ENCODE measurements around the gene COL18A1.
"Not testable (repeated sequence)": the region's sequence is repeated elsewhere in the genome, so short reads cannot be mapped to it uniquely, and the experiment has no call there.

Gene COL18A1

DNA sequence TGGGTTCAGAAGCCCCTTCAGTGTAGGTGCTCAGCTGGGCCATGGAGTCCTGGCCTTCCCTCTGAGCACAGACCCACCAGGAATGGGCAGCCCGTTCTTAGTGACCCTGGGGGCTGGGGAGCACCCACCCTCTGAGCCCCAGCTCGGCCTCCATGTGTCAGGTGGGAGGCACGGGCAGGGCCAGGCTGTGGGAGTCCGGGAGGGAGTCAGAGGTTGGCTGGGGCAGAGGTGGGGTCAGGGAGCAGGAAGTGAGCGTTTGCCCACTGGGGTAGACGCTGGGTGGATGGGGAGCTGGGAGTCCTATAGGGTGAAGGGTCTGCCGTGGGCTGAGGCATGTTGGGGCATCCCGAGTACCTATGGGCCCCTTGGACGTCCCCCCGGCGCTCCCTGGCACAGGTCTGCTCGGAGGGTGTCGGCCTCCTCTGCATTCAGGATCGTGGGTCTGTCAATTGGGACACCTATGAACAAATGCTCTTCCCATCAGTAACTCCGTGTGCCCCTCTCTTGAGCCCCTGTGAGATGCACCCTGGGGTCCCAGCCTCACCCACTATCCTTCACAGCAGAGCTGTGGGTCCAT, 30.5 kb downstream of the COL18A1 start:
- Histone ChIP-seq H3K4me3 (ENCODE audit: low read length in 2 of 2) (no peak overlapping the region), H2BK120ac (ENCODE audit: low read depth, low read length) (no peak overlapping the region), H3K14ac (ENCODE audit: low read length) (no peak overlapping the region), H3K36me3 (replicated peaks in 1 of 2; ENCODE audit: control insufficient read depth in 2 of 2, insufficient read depth in 2 of 2, low read length in 2 of 2) (peaks cover 0 to 5% of the 10 kb centered on the region in 2 donors), H2AFZ (ENCODE audit: low read length) (no peak overlapping the region), H3K27ac (replicated peaks; ENCODE audit: low read length) (no peak overlapping the region), H4K8ac (ENCODE audit: low read depth, low read length) (no peak overlapping the region), H3K4me1 (ENCODE audit: control insufficient read depth in 2 of 2, insufficient read depth in 1 of 2, low read depth in 1 of 2, low read length in 2 of 2) (peaks cover 15 to 17% of the 10 kb centered on the region in 2 donors), H3K4me2 (ENCODE audit: insufficient read depth, low read length, poor library complexity, severe bottlenecking) (no peak overlapping the region), H2BK15ac (ENCODE audit: low read length) (no peak overlapping the region), H2BK12ac (ENCODE audit: low read length) (peak overlapping the region; percentile 78), H4K91ac (ENCODE audit: low read depth, low read length, poor library complexity) (peak overlapping the region; percentile 25), H2BK5ac (ENCODE audit: low read length) (no peak overlapping the region), H3K79me1 (ENCODE audit: low read depth, low read length) (peaks cover 20% of the 10 kb centered on the region), H3K18ac (ENCODE audit: low read length) (peak overlapping the region; percentile 36), H3K23ac (ENCODE audit: low read depth, low read length, poor library complexity) (no peak overlapping the region), H2AK5ac (ENCODE audit: low read depth, low read length) (peak overlapping the region; percentile 68), H3K9ac (ENCODE audit: low read depth, low read length, poor library complexity) (no peak overlapping the region), H3K4ac (ENCODE audit: low read length) (no peak overlapping the region), H3K27me3 (ENCODE audit: control insufficient read depth in 3 of 3, insufficient read depth in 3 of 3, low read depth in 1 of 3, low read length in 3 of 3) (peaks cover 0 to 6% (median 2%) of the 10 kb centered on the region in 3 experiments), H3K9me3 (replicated peaks in 1 of 2; ENCODE audit: control insufficient read depth in 2 of 2, insufficient read depth in 1 of 2, low read depth in 1 of 2, low read length in 2 of 2) (no peaks in the 10 kb centered on the region)
- no CpG with 5 or more reads among the region's 15 CpGs for WGBS, 2 donors (ENCODE audit: extremely low coverage in 2 of 2, insufficient read length in 2 of 2, insufficient replicate concordance in 1 of 2)
- no peak for DNase-seq (ENCODE audit: low spot score)

DNA sequence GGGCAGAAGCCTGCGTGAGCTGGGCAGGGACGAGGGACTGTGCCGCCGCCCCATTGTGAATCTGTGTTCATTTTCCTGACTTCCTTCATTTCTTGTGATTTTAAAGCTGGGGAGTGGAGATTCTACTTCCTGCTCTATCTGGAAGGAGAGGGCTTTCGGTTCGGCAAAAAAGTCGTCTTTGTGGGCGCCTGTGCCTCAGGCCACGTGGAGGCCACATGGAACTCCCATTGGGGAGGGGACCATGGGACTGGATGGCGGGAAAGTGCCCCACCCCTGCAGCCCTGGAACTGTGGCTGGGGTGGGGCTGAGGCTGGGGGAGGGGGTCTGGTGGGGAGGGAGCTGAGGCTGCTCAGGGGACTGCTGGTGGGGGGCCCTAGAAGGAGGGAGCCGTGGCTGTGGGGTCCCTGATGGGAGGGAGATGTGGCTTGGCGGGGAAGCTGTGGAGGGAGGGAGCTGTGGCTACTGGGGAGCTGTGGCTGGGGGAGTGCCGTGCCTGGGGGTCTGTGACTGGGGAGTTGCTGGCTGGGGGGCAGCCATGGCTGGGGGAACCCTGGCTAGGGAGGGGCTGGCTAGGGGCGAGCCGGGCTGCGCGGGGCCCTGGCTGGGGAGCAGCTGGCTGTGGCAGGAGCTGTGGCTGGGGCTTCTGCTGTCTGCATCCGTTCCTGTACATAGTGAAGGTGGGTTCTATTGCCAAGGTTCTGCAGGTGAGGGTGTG, 31.5 kb downstream of the COL18A1 start:
- WGBS, 2 donors (ENCODE audit: extremely low coverage in 2 of 2, insufficient read length in 2 of 2, insufficient replicate concordance in 1 of 2) = no CpG with 5 or more reads among the region's 18 CpGs
- Histone ChIP-seq H3K79me1 (ENCODE audit: low read depth, low read length) (peaks cover 26% of the 10 kb centered on the region), H3K9ac (ENCODE audit: low read depth, low read length, poor library complexity) (peak overlapping the region; percentile 81), H2BK5ac (ENCODE audit: low read length) (peak overlapping the region; percentile 24), H3K4ac (ENCODE audit: low read length) (no peak overlapping the region), H3K4me3 (ENCODE audit: low read length in 2 of 2) (peak overlapping the region in 1 of 2 donors; percentile 67), H2BK15ac (ENCODE audit: low read length) (no peak overlapping the region), H4K91ac (ENCODE audit: low read depth, low read length, poor library complexity) (no peak overlapping the region), H3K4me1 (ENCODE audit: control insufficient read depth in 2 of 2, insufficient read depth in 1 of 2, low read depth in 1 of 2, low read length in 2 of 2) (peaks cover 7 to 11% of the 10 kb centered on the region in 2 donors), H2BK120ac (ENCODE audit: low read depth, low read length) (no peak overlapping the region), H3K14ac (ENCODE audit: low read length) (peak overlapping the region; percentile 82), H3K4me2 (ENCODE audit: insufficient read depth, low read length, poor library complexity, severe bottlenecking) (no peak overlapping the region), H3K27me3 (ENCODE audit: control insufficient read depth in 3 of 3, insufficient read depth in 3 of 3, low read depth in 1 of 3, low read length in 3 of 3) (peaks cover 0 to 6% (median 2%) of the 10 kb centered on the region in 3 experiments), H3K36me3 (replicated peaks in 1 of 2; ENCODE audit: control insufficient read depth in 2 of 2, insufficient read depth in 2 of 2, low read length in 2 of 2) (peaks cover 0 to 5% of the 10 kb centered on the region in 2 donors), H2AK5ac (ENCODE audit: low read depth, low read length) (peak overlapping the region; percentile 28), H4K8ac (ENCODE audit: low read depth, low read length) (peak overlapping the region; percentile 43), H3K18ac (ENCODE audit: low read length) (peak overlapping the region; percentile 57), H2AFZ (ENCODE audit: low read length) (no peak overlapping the region), H3K9me3 (replicated peaks in 1 of 2; ENCODE audit: control insufficient read depth in 2 of 2, insufficient read depth in 1 of 2, low read depth in 1 of 2, low read length in 2 of 2) (no peaks in the 10 kb centered on the region), H3K27ac (replicated peaks; ENCODE audit: low read length) (no peak overlapping the region), H2BK12ac (ENCODE audit: low read length) (peak overlapping the region; percentile 58), H3K23ac (ENCODE audit: low read depth, low read length, poor library complexity) (peak overlapping the region; percentile 73)
- DNase-seq (ENCODE audit: low spot score) = no peak

DNA sequence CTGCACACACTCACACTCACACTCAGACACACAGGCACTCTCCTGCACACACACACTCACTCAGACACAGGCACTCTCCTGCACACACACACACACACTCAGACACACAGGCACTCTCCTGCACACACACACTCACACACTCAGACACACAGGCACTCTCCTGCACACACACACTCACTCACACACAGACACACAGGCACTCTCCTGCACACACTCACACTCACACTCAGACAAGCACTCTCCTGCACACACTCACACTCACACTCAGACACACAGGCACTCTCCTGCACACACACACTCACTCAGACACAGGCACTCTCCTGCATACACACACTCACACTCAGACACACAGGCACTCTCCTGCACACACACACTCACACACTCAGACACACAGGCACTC, 32.9 kb downstream of the COL18A1 start:
- not testable (repeated sequence) for DNase-seq (ENCODE audit: low spot score); H3K9ac ChIP-seq (ENCODE audit: low read depth, low read length, poor library complexity); H3K4me2 ChIP-seq (ENCODE audit: insufficient read depth, low read length, poor library complexity, severe bottlenecking)

DNA sequence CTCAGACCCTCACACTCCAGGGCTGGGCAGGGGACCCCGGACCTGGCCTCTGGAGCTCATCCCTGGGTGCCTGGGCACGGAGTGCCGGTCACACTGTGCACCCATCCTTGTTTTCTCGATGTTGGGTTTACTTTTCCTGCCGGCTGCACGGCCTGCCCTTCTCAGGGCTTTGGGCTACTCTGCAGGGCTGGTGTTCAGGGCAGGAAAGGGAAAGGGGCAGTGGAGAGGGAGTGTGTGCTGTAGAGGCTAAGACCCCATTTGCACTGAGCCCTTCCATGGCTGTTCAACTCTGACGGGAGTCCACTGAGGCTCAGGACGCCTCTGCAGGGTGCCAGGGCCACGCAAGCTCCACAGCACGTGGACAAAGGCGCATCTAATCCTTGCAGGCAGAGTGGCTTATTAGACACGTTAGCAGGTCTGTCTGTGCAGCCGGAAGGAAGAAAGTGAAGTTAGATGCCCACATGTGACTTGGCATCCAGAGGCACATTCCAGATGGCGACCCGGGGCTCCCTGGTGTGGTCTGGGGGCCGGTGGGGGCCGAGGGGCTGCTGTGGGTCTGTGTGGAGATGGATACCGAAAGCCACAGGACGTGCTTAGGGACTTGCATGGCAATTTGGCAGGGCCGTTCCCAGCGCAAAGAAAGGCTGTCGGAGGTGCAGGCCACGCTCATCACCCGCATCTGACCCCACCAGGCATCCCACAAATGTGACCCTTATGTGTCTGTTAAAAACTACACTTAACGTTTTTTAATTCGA, 33.6 kb downstream of the COL18A1 start:
- H3K4me2 ChIP-seq (ENCODE audit: insufficient read depth, low read length, poor library complexity, severe bottlenecking) = no peak overlapping the region
- H2BK120ac ChIP-seq (ENCODE audit: low read depth, low read length) = no peak overlapping the region
- H3K4me3 ChIP-seq (ENCODE audit: low read length in 2 of 2) = no peak overlapping the region
- no CpG with 5 or more reads among the region's 26 CpGs for WGBS, 2 donors (ENCODE audit: extremely low coverage in 2 of 2, insufficient read length in 2 of 2, insufficient replicate concordance in 1 of 2)
- peaks cover 0 to 5% of the 10 kb centered on the region in 2 donors for H3K9me3 ChIP-seq (replicated peaks in 1 of 2; ENCODE audit: control insufficient read depth in 2 of 2, insufficient read depth in 1 of 2, low read depth in 1 of 2, low read length in 2 of 2)
- H3K4me1 ChIP-seq (ENCODE audit: control insufficient read depth in 2 of 2, insufficient read depth in 1 of 2, low read depth in 1 of 2, low read length in 2 of 2) = peaks cover 2 to 3% of the 10 kb centered on the region in 2 donors
- peak overlapping the region; percentile 38 for H2AK5ac ChIP-seq (ENCODE audit: low read depth, low read length)
- no peak overlapping the region for H4K8ac ChIP-seq (ENCODE audit: low read depth, low read length)
- peaks cover 0 to 6% (median 2%) of the 10 kb centered on the region in 3 experiments for H3K27me3 ChIP-seq (ENCODE audit: control insufficient read depth in 3 of 3, insufficient read depth in 3 of 3, low read depth in 1 of 3, low read length in 3 of 3)
- peaks cover 38% of the 10 kb centered on the region for H3K79me1 ChIP-seq (ENCODE audit: low read depth, low read length)
- peak overlapping the region; percentile 17 for H3K18ac ChIP-seq (ENCODE audit: low read length)
- peak overlapping the region; percentile 24 for H3K9ac ChIP-seq (ENCODE audit: low read depth, low read length, poor library complexity)
- H3K23ac ChIP-seq (ENCODE audit: low read depth, low read length, poor library complexity) = peak overlapping the region; percentile 90
- no peak overlapping the region for H3K27ac ChIP-seq (replicated peaks; ENCODE audit: low read length)
- no peak overlapping the region for H3K14ac ChIP-seq (ENCODE audit: low read length)
- peaks cover 0 to 5% of the 10 kb centered on the region in 2 donors for H3K36me3 ChIP-seq (replicated peaks in 1 of 2; ENCODE audit: control insufficient read depth in 2 of 2, insufficient read depth in 2 of 2, low read length in 2 of 2)
- no peak overlapping the region for H2BK15ac ChIP-seq (ENCODE audit: low read length)
- H2BK12ac ChIP-seq (ENCODE audit: low read length) = no peak overlapping the region
- no peak for DNase-seq (ENCODE audit: low spot score)
- peak overlapping the region; percentile 62 for H2BK5ac ChIP-seq (ENCODE audit: low read length)
- H3K4ac ChIP-seq (ENCODE audit: low read length) = no peak overlapping the region
- H4K91ac ChIP-seq (ENCODE audit: low read depth, low read length, poor library complexity) = no peak overlapping the region
- H2AFZ ChIP-seq (ENCODE audit: low read length) = peak overlapping the region; percentile 60

More for the DNA sequence above, 32.9 kb downstream of the COL18A1 start:
- H3K79me1 ChIP-seq (ENCODE audit: low read depth, low read length) = peaks cover 35% of the 10 kb centered on the region
- not testable (repeated sequence) for H3K4ac ChIP-seq (ENCODE audit: low read length); H3K9me3 ChIP-seq (replicated peaks in 1 of 2; ENCODE audit: control insufficient read depth in 2 of 2, insufficient read depth in 1 of 2, low read depth in 1 of 2, low read length in 2 of 2); H3K4me3 ChIP-seq (ENCODE audit: low read length in 2 of 2); H2BK5ac ChIP-seq (ENCODE audit: low read length); H2AK5ac ChIP-seq (ENCODE audit: low read depth, low read length); H4K91ac ChIP-seq (ENCODE audit: low read depth, low read length, poor library complexity); H2BK15ac ChIP-seq (ENCODE audit: low read length); H3K27me3 ChIP-seq (ENCODE audit: control insufficient read depth in 3 of 3, insufficient read depth in 3 of 3, low read depth in 1 of 3, low read length in 3 of 3); H2BK12ac ChIP-seq (ENCODE audit: low read length); H3K27ac ChIP-seq (replicated peaks; ENCODE audit: low read length); H2BK120ac ChIP-seq (ENCODE audit: low read depth, low read length); H3K36me3 ChIP-seq (replicated peaks in 1 of 2; ENCODE audit: control insufficient read depth in 2 of 2, insufficient read depth in 2 of 2, low read length in 2 of 2); H3K4me1 ChIP-seq (ENCODE audit: control insufficient read depth in 2 of 2, insufficient read depth in 1 of 2, low read depth in 1 of 2, low read length in 2 of 2); H3K18ac ChIP-seq (ENCODE audit: low read length); H4K8ac ChIP-seq (ENCODE audit: low read depth, low read length); H2AFZ ChIP-seq (ENCODE audit: low read length); H3K14ac ChIP-seq (ENCODE audit: low read length); H3K23ac ChIP-seq (ENCODE audit: low read depth, low read length, poor library complexity)
